CD4-positive, alpha-beta T cell treated with Interleukin-4 for 4 hours (primary cell): ENCODE results near the gene DAD1.
"Not testable (repeated sequence)": the region's sequence is repeated elsewhere in the genome, so short reads cannot be mapped to it uniquely, and the experiment has no call there.

Experiments used
- DNase-seq: peaks from one replicate; pipeline ENCODE4 v3.0.0-alpha.2; 2020

DAD1 gene

DNA sequence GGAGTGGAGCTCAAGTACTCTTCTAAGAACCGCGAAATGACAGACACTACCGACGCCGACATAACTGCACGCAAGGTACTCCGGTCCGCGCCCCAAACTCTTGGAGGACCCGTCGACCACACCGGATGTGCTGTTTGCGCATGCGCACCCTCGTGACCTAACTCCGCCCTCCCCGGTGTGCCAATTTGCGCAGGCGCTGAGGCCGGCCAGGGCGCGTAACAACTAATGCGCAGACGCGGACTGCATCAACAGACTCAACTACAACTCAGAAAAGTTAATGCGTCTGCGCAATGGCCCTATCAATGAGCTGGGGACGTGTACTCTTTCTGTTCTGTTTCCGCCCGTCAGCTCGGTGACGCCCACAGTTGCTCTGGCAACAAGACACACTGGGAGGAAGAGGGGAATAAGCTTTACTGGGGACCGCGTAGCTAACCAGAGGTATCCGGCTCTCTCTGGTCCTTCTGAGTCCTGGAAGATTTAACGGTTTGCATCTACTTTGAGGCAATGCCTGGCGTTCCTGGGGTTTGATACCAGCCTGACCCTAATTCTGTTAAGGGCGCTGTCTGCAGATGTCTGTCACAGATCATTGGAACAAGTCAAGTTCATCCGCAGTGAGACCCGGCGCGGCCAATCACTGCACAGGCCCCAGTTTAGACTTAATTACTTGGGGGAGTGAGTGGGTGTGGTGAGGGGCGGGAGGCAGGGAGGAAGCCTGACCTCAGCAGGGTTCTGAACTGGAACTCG is at the start of gene DAD1:
TSS of gene DAD1 (minus strand) at position 129 of the 744 bp plus-strand sequence. CDS start at position 62, 67 bp downstream.
- peak; percentile 99 for DNase-seq

GRCh38 chr14:22635980-22636379 is 47.0 kb upstream of the DAD1 start:
- DNase-seq = not testable (repeated sequence)

- DNase-seq = no peak
Measured at GRCh38 chr14:22634233-22634900, 45.3 kb upstream of the DAD1 start.

GRCh38 chr14:22630486-22630885 is 41.5 kb upstream of the DAD1 start:
- DNase-seq = no peak

DNA sequence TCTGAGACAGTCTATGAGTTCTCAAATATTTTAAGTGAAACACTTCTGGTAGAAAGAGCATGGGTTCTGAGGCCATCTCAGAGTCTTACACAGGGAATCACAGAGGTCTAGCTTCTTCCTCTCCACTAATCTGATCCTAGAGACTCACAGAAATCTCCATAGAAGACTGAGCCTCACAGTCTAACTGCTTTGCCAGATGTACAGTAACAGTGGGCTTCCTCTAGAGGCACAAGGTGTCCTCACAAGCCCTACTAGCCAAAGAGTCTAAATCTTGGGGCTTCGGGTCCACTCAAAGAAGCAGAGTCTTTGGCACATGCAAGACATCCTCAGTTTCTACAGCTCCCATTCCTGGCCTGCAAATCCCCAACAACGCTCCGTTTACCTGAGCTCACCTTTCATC is 41.0 kb upstream of the DAD1 start:
- DNase-seq = no peak

GRCh38 chr14:22629361-22629760 is 40.3 kb upstream of the DAD1 start:
- no peak for DNase-seq

DNA sequence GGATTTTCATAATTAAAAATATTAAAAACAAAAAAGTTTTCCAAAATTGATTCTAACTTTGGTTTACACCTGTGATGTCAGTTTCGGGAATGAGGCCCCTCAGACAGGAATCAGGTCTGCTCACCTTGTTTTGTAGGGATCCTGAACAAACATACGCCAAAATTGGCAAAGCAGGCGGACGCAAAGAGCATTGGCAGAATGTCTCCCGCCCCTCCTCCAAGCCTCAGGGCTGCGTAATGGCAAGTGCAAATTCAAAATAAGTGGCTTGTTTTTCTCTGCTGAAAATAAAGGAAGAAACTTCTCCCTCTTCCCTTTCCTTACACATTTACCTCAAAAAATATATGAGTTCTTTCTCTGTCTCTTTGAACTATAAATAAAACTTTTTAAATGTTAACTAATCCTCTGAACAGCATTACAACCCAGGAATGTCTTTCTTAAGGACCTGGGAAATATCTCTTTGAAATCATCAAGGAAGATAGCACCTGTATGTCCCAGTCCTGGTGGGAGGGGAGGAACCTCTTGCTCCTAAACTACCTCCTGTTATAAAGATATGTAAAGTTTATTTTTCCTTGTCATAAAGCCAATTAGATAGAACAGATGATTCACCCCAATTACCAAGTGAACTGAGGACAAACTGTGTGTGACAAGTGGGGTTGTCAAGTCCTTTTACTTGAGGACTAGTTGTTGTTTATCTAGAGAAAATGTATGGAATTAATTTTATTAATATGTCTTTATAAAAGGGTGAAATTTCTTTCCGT is 38.7 kb upstream of the DAD1 start:
- DNase-seq = no peak

GRCh38 chr14:22626590-22626989 is 37.6 kb upstream of the DAD1 start:
- no peak for DNase-seq

GRCh38 chr14:22623047-22623446 is 34.0 kb upstream of the DAD1 start:
- no peak for DNase-seq

DNA sequence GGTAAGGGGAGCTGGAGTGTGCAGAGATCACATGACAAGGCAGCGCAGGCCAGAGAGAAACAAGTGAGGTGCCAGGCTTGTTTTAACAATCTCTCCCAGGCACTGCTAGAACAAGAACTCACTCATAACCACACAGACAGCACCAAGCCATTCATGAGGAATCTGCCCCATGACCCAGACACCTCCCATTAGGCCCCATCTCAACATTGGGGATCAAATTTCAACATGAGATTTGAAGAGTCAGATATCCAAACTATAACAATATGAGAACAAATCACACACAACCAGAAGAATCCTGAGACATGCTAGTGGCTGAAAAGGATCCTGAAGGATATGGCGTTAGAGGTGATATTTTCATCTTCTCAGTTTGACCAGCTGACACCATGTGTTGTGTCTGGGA is 33.2 kb upstream of the DAD1 start:
- no peak for DNase-seq

- not testable (repeated sequence) for DNase-seq
Measured at GRCh38 chr14:22615765-22616164, 26.7 kb upstream of the DAD1 start.

- DNase-seq = no peak
Measured at GRCh38 chr14:22614240-22614799, 25.3 kb upstream of the DAD1 start.

DNA sequence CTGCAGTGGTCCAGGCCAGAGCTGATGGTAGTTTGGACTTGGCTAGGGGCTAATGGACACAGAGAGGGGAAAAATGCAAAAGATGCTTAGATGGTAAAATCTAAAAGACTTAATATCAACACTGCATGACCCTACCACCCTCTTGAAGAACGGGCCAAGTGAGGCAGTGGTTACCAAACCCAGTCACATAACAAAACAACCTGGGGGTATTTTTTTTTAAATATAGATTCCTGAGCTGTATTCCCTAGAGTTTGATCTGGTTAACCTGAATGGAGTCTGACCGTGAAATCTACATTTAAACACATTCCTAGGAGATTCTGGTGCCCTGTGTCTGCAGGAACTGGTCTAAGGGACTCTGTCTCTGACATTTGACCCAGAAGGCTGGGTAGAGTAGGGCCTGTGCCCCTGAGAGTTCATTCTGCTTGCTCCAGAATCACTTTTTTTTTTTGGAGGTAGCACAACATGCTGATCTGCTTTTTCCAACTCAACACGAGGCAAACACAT is 24.8 kb upstream of the DAD1 start:
- DNase-seq = no peak

GRCh38 chr14:22613106-22613695 is 24.2 kb upstream of the DAD1 start:
- no peak for DNase-seq

DNA sequence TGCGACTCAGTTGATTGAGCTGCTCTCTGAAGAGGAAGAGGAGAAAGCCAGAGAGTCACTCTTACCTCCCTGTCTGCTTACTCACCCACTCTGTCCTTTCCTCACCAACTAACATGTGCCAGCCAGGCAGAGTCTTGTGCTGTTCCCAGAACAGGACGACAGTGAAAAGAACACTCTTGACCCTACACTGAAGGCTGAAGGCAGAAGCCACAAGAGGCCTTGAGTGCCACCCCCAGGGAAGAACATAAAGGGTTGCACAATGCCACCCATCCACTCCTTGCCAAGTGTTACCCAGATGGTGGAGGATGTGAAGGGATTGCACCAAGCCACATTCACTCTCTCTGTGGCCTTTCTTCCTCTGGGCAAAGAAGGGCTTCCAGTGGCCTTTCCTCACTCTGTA is 21.9 kb upstream of the DAD1 start:
- no peak for DNase-seq

DNA sequence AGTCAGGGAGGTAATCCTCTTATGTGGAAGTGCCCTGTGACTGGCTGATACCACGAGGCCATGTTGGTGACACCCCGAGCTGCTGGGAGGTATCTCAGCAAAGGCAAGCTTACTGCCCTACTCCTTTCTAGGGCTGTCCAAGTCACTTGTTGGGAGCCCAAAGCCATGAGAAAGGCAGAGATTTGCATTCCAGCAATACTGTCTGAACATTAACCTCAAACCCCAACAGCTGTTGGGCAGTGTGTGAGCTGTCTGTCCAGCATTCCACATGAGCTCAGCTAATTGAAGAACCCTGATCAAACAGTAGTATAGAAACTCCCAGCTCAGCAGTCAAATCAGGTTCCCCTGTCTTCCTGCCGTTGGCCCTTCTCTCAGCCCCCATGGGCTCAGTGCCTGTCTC is 18.3 kb upstream of the DAD1 start:
- no peak for DNase-seq

DNA sequence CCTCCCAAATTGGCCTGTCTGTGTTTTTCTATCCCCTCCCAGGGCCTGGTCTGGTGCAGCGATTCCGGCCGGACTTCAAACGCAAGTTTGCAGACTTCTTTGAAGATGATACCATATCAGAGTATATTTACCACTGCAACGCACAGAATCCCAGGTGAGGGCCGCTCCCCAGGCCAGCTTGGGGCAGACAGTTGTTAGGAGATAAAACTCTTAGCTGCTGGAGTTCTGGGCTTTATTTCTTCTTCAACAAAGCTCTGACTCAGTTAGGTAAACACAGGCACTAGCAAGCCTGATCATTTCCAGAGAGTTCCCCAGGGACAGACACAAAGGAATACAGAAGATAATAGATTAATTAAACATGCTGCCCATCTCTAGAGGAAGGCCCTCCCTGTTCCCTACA is 17.4 kb upstream of the DAD1 start:
- no peak for DNase-seq

- DNase-seq = no peak
Measured at GRCh38 chr14:22602862-22603261, 13.8 kb upstream of the DAD1 start.

GRCh38 chr14:22601996-22602395 is 13.0 kb upstream of the DAD1 start:
- no peak for DNase-seq

GRCh38 chr14:22601456-22601855 is 12.4 kb upstream of the DAD1 start:
- no peak for DNase-seq

DNA sequence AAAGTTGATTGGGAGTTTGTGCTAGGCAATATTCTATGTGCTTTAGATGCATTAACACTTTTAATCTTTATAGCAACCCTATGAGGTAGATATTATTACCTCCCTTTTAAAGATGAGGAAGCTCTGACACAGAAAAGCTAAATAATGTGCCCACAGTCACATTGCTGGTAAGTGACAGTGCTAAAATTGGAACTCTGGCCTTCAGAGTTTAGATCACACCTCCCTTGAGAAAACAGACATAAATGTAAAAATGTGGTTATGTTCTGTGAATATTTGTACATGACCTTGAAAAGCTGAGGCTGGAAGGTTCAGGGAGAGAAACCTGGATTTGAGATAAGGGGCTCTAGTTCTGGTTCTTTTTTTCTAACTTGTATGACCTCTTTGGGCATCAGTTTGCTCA is 11.0 kb upstream of the DAD1 start:
- no peak for DNase-seq

DNA sequence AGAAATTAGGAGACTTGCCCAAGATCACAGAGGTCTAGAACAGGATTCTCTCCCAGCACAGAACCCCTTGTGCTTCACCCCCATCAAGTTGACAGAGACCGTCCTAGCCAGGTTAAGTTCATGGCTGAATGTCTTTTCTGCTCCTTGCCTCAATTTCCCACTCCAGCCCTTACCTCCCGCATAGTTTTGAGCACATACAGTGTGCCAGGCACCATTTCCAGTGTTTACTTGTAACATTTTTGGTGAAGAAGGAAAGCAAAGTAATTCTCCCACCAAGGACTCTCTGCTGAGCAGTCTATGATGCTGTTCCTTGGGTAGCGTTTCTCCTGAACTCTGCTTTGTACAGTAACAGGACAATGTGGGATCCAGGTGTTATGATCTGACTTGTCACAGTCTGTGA is 10.3 kb upstream of the DAD1 start:
- DNase-seq = no peak

DNA sequence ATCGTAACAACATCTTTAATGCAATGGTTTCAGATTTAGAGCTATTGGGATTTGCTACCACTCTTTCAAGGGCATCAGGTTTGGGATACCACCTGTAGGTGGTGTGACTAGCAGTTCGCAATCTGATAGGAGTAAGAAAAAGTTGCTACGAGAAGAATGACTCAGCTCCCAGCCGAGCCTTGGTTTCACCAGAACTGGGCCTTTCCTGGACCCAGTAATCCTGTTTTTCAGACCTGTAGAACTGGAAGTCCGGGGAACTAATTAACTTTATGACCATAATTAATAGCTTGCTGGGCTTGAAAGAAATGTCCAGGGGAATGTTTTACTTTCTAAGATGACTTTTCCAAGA is 9.8 kb upstream of the DAD1 start:
- peak; percentile 44 for DNase-seq
